Epithelial cell of proximal tubule (primary cell): ENCODE data around the gene STK11IP. TPM values are rescaled to one million over a fixed set of nuclear protein-coding genes. Genes with fewer than 3 reads are reported as not detected.

ENCODE experiments used
- DNase-seq: peaks from one replicate; pipeline ENCODE4 v3.0.0-alpha.2; 2011; ENCODE audit warnings: low read depth
- H3K4me3 ChIP-seq: 2 replicates; pipeline ENCODE4 v1.5.1; 2011; ENCODE audit warnings: low read depth, mild to moderate bottlenecking, low read length
- total RNA-seq: library from RNA; depleted of rRNA; stranded (reverse); fragments of >200 nt; gene quantifications from 2 replicates; pipeline ENCODE4 v1.2.3, GENCODE V29; 2015
- TF ChIP-seq, protein P1 (sequence below): conservative IDR thresholded peaks from 2 replicates; pipeline ENCODE4 v1.5.1; 2012; ENCODE audit warnings: low read depth, mild to moderate bottlenecking, low read length

The STK11IP gene
- total RNA-seq, 1 donor from 2014 or later, result 35.7 TPM

- no peak overlapping the region for H3K4me3 ChIP-seq
- DNase-seq, result no peak
- TF ChIP-seq, protein P1, sequence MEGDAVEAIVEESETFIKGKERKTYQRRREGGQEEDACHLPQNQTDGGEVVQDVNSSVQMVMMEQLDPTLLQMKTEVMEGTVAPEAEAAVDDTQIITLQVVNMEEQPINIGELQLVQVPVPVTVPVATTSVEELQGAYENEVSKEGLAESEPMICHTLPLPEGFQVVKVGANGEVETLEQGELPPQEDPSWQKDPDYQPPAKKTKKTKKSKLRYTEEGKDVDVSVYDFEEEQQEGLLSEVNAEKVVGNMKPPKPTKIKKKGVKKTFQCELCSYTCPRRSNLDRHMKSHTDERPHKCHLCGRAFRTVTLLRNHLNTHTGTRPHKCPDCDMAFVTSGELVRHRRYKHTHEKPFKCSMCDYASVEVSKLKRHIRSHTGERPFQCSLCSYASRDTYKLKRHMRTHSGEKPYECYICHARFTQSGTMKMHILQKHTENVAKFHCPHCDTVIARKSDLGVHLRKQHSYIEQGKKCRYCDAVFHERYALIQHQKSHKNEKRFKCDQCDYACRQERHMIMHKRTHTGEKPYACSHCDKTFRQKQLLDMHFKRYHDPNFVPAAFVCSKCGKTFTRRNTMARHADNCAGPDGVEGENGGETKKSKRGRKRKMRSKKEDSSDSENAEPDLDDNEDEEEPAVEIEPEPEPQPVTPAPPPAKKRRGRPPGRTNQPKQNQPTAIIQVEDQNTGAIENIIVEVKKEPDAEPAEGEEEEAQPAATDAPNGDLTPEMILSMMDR, result no peak
These were observed 36.7 kb downstream of the STK11IP start for GRCh38 chr2:219634171-219634940.

DNA sequence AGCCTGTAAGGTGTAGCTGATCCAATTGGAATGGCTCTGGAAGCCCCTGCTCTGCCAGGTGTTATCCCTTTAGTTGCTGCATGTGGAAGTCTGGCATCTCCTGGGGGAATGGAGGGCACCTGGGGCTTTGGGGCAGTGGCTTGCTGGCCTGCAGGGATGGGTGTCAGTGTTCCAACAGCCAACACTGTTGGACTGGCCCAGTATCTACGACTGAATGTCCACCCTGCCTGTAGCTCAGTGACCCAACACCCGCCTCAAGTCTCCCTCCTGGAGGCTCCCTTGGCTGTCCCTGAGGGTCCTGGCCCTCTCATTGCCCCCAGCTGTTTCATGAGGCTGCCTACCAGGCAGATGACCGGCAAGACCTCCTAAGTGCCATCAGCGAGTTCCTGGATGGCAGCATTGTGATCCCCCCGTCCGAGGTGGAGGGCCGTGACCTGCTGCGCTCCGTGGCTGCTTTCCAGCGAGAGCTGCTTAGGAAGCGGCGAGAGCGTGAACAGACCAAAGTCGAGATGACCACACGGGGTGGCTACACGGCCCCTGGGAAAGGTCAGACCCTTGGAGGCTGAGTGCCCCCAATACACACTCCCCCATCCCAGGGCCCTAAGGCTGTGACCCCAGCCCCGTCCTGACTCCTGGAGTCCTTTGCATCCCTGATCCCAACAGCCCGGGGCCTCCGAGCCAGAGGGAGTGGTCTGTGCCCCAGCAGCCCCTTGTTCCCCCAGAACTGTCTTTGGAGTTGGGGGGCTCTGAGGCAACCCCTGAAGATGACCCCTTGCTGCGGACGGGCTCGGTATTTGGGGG is 37.5 kb downstream of the STK11IP start:
- TF ChIP-seq, protein P1, result no peak
- no peak overlapping the region for H3K4me3 ChIP-seq
- DNase-seq, result no peak

- TF ChIP-seq, protein P1, result no peak
- H3K4me3 ChIP-seq, result no peak overlapping the region
- no peak for DNase-seq
These were observed 38.7 kb downstream of the STK11IP start for GRCh38 chr2:219636144-219636915.

GRCh38 chr2:219636941-219637841 is 39.5 kb downstream of the STK11IP start:
- H3K4me3 ChIP-seq, result no peak overlapping the region
- no peak for DNase-seq
- TF ChIP-seq, protein P1, result no peak

DNA sequence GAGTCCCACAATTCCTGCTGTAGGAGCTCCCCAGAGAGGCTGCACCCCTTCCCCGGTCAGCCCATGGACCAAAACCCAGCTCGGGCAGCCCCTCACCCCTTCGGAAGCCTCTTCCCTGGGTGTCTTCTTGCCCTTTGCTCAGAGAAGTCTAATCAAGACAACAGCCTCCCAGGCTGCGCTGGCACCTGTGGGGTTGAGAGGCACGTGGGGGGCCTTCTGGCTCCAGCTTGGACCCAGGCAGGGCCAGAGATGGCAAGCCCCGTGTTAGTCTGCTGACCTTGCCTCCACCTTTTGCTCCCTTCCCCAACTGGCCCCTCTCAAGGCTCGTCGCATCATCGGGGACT is 40.2 kb downstream of the STK11IP start:
- no peak overlapping the region for H3K4me3 ChIP-seq
- TF ChIP-seq, protein P1, result no peak
- no peak for DNase-seq
